Kidney glomerular epithelial cell (primary cell): ENCODE measurements around the gene RNF130.

Experiments
- DNase-seq: peaks from one replicate; lab custom pipeline; 2025; lab: John Stamatoyannopoulos, UW

The RNF130 gene

GRCh38 chr5:180054226-180054625 lies 17.3 kb downstream of the RNF130 start:
- no peak for DNase-seq

GRCh38 chr5:180053061-180053602 lies 18.4 kb downstream of the RNF130 start:
- no peak for DNase-seq

- DNase-seq: no peak
Observed at GRCh38 chr5:180052211-180052818, 19.2 kb downstream of the RNF130 start.

- no peak for DNase-seq
Observed at GRCh38 chr5:180050121-180050940, 21.2 kb downstream of the RNF130 start.

- DNase-seq: no peak
Observed at GRCh38 chr5:180049185-180049548, 22.4 kb downstream of the RNF130 start.

GRCh38 chr5:180047667-180048066 lies 23.9 kb downstream of the RNF130 start:
- DNase-seq: no peak

GRCh38 chr5:180046656-180047055 lies 24.9 kb downstream of the RNF130 start:
- DNase-seq: no peak

- no peak for DNase-seq
Observed at GRCh38 chr5:180045889-180046499, 25.6 kb downstream of the RNF130 start.

GRCh38 chr5:180043377-180043776 lies 28.2 kb downstream of the RNF130 start:
- no peak for DNase-seq

GRCh38 chr5:180041301-180042274 lies 30.0 kb downstream of the RNF130 start:
- no peak for DNase-seq

GRCh38 chr5:180040287-180041214 lies 31.0 kb downstream of the RNF130 start:
- DNase-seq: no peak

GRCh38 chr5:180035206-180035931 lies 36.2 kb downstream of the RNF130 start:
- no peak for DNase-seq

GRCh38 chr5:180034564-180034963 lies 37.0 kb downstream of the RNF130 start:
- DNase-seq: no peak

- no peak for DNase-seq
Observed at GRCh38 chr5:180027459-180028089, 44.0 kb downstream of the RNF130 start.

- DNase-seq: no peak
Observed at GRCh38 chr5:180026734-180027458, 44.7 kb downstream of the RNF130 start.

GRCh38 chr5:180026320-180026719 lies 45.2 kb downstream of the RNF130 start:
- DNase-seq: peak; percentile 41

- no peak for DNase-seq
Observed at GRCh38 chr5:180021900-180022299, 49.7 kb downstream of the RNF130 start.

- no peak for DNase-seq
Observed at GRCh38 chr5:180020176-180020575, 51.4 kb downstream of the RNF130 start.
